ENCODE data around the gene SDCBP2. TPM values are rescaled to one million over a fixed set of nuclear protein-coding genes. Genes with fewer than 3 reads are reported as not detected.

SDCBP2 gene
- total and polyA plus RNA-seq, 9 donors = 0.92 to 34.7 (median 3.7) TPM

DNA sequence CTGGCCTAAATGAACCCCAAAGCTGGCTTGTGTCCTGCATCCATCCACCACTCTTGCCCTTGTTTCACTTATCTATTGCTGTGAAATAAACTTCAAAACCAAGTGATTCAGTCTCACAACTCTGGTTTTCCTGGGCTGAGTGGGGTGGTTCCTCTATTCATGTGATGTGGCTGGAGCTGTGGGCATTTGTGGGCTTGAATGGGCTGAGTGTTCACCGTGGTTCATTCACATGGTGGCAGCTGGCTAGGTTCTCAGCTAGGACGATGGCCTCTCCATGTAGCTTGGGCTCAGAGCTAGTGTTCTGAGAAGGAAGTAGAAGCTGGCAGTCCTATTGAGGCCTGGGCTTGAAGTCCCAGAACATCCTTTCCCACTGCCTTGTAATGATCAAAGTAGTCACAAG, 33.5 kb upstream of the SDCBP2 start:
- H3K36me3 ChIP-seq = no peaks in the 10 kb centered on the region
- H3K4me1 ChIP-seq (ENCODE audit: insufficient read depth) = peaks cover 2% of the 10 kb centered on the region
- H3K9me3 ChIP-seq = no peaks in the 10 kb centered on the region
- DNase-seq = no peak
- intact Hi-C loops (cut with DNase I) = no loop called here
- no peaks in the 10 kb centered on the region for H3K27me3 ChIP-seq
- WGBS, 3 donors = 92 to 93% (median 92%) methylated on average over 2 of the region's 2 CpGs
- no peak overlapping the region for H3K27ac ChIP-seq
- TF ChIP-seq CTCF (IDR thresholded peaks at IDR 0.05) = no peak
- H3K4me3 ChIP-seq = no peak overlapping the region

DNA sequence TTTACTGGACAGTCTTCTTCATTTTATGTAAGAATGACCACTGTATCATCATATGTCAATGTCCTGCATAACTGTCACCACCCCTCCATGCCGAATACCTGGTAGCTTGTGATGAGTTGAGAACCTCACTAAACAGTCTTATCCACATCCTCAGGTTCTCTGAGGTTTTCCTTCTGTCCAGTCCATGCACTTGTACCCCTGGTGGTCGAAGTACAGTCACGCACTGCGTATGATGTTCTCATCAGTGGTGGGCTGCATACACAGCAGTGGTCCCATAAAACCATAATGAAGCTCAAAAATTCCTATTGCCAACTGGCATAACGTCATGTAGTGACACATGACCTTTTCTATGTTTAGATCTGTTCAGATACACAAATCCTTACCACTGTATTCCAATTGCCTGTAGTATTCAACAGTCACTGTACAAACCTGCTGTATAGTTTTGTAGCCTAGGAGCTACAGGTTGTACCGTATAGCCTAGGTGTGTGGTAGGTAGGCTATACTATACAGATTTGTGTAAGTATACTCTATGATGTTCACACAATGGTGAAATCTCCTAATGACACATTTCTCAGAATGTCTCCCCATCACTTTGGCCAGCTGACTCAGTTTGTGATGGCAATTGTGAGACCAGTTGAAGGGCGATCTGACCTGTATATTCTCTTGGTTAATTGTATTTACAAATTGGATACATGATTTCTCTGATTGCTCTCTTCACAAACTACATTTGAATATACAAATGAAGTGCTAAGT, 31.3 kb upstream of the SDCBP2 start:
- H3K36me3 ChIP-seq = no peaks in the 10 kb centered on the region
- peak overlapping the region in 1 of 2 donors; percentile 9 for H3K27ac ChIP-seq
- WGBS, 3 donors = 73 to 93% (median 80%) methylated on average over 7 of the region's 7 CpGs
- TF ChIP-seq EP300 (IDR thresholded peaks at IDR 0.05) (no peak), POLR2A (IDR thresholded peaks at IDR 0.05) (no peak), CTCF (IDR thresholded peaks at IDR 0.05) (no peak)
- no peaks in the 10 kb centered on the region for H3K9me3 ChIP-seq
- no peak overlapping the region for H3K4me3 ChIP-seq
- peaks cover 2% of the 10 kb centered on the region for H3K4me1 ChIP-seq (ENCODE audit: insufficient read depth)
- H3K27me3 ChIP-seq = no peaks in the 10 kb centered on the region
- intact Hi-C loops (cut with DNase I) = no loop called here
- no peak for DNase-seq

DNA sequence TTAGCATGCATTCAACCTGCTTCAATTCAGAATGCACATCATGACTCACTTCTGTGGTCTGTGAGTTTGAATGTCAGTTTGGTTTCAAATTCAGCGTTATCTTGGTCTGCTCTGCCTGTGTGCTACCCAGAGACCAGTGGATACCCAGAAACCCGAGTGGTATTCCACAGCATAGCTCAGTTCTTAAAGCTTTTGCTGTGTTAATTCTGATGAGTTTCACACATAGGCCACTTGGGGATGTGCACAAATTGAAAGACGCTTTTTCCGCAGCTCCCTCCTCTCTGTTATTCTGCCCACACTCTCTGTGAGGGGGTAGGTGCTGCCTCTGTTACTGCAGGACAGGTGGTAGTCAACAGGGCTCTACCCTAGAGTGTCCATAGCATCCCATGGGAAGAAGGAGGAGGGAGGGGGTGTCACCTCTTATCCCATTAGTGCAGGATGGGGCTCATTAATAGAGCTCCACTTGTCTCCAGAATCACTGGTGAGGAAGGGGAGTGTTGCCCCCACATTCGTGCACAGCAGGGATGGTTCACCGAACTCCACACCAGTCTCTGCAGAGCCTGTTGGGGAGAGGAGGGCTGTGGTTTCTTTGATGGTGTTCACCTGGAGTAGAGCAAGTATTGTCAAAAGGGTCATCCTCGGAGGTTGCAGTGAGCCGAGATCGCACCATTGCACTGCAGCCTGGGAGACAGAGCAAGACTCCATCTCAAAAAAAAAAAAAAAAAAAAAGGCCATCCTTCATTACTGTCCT, 29.2 kb upstream of the SDCBP2 start:
- Histone ChIP-seq H3K27ac (no peak overlapping the region), H3K36me3 (no peaks in the 10 kb centered on the region), H3K4me1 (ENCODE audit: insufficient read depth) (peaks cover 2% of the 10 kb centered on the region), H3K4me3 (no peak overlapping the region), H3K9me3 (no peaks in the 10 kb centered on the region), H3K27me3 (no peaks in the 10 kb centered on the region)
- TF ChIP-seq EP300 (IDR thresholded peaks at IDR 0.05) = no peak
- no peak for TF ChIP-seq CTCF (IDR thresholded peaks at IDR 0.05)
- TF ChIP-seq POLR2A (IDR thresholded peaks at IDR 0.05) = no peak
- WGBS, 3 donors = 93 to 95% (median 94%) methylated on average over 9 of the region's 9 CpGs
- intact Hi-C loops (cut with DNase I) = no loop called here
- DNase-seq = no peak

- H3K27ac ChIP-seq = no peak overlapping the region
- no peaks in the 10 kb centered on the region for H3K36me3 ChIP-seq
- H3K4me3 ChIP-seq = no peak overlapping the region
- H3K4me1 ChIP-seq (ENCODE audit: insufficient read depth) = no peaks in the 10 kb centered on the region
- no peaks in the 10 kb centered on the region for H3K27me3 ChIP-seq
- TF ChIP-seq EP300 (IDR thresholded peaks at IDR 0.05) (no peak), CTCF (IDR thresholded peaks at IDR 0.05) (no peak), POLR2A (IDR thresholded peaks at IDR 0.05) (no peak)
- no peak for DNase-seq
- intact Hi-C loops (cut with DNase I) = no loop called here
- H3K9me3 ChIP-seq = no peaks in the 10 kb centered on the region
Observed at GRCh38 chr20:1353956-1354355, 25.0 kb upstream of the SDCBP2 start.

Measured in ovary (tissue), 9 donors.